OCI-LY1 (cell line): ENCODE measurements around the gene PPIP5K2.

ENCODE experiments used
- EZH2 ChIP-seq: fragments of 200-600 bp; sonication (generic), shearing (Covaris generic); IDR thresholded peaks from 2 replicates; pipeline ENCODE4 v1.8.0; 2017; ENCODE audit warnings: borderline replicate concordance, mixed run types, mild to moderate bottlenecking, antibody characterized with exemption, low read length, moderate library complexity, mixed read lengths
- TF ChIP-seq, protein P1 (sequence below): fragments of 200-600 bp; sonication (generic), shearing (Covaris generic); IDR thresholded peaks from 2 replicates; pipeline ENCODE4 v1.5.1; 2017; ENCODE audit warnings: mild to moderate bottlenecking, antibody characterized with exemption, low read length, moderate library complexity, mixed read lengths

DNA sequence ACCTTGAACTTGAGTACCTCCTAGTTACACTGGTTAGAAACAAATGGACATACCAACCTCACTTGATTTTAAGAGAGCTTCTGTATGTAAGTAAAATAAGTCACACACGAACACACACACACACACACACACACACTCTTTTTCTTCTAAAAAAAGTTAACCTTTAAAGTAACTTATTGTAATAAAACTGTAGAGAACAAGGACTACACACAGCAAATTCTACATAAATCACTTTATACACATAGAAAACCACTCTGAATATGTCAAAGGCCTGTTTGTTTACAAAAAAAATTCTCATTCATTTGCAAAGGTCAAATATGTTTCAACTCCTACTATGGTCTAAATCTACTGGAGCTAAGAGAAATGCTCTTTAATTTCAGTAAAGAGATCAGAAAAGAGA is 29.3 kb upstream of the PPIP5K2 start:
- TF ChIP-seq, protein P1, sequence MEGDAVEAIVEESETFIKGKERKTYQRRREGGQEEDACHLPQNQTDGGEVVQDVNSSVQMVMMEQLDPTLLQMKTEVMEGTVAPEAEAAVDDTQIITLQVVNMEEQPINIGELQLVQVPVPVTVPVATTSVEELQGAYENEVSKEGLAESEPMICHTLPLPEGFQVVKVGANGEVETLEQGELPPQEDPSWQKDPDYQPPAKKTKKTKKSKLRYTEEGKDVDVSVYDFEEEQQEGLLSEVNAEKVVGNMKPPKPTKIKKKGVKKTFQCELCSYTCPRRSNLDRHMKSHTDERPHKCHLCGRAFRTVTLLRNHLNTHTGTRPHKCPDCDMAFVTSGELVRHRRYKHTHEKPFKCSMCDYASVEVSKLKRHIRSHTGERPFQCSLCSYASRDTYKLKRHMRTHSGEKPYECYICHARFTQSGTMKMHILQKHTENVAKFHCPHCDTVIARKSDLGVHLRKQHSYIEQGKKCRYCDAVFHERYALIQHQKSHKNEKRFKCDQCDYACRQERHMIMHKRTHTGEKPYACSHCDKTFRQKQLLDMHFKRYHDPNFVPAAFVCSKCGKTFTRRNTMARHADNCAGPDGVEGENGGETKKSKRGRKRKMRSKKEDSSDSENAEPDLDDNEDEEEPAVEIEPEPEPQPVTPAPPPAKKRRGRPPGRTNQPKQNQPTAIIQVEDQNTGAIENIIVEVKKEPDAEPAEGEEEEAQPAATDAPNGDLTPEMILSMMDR = no peak
- no peak for TF ChIP-seq EZH2
